ENCODE data around the gene SV2C.

Gene SV2C

GRCh38 chr5:76091351-76091750 is 8.2 kb downstream of the SV2C start:
- no peak for DNase-seq
- Histone ChIP-seq H3K27me3 (replicated peaks) (peaks cover 4% of the 10 kb centered on the region), H3K4me3 (ENCODE audit: low read depth, low read length) (no peak overlapping the region), H3K36me3 (replicated peaks) (no peaks in the 10 kb centered on the region), H3K27ac (no peak overlapping the region)
- in situ Hi-C loops (cut with HindIII; ENCODE audit: low pct_ligation_motif_present, low sequenced_read_pairs), result no loop called here
- TF ChIP-seq CTCF (IDR thresholded peaks at IDR 0.05; ENCODE audit: low read depth, low read length, missing control alignments), result no peak

GRCh38 chr5:76099286-76099702 is 16.1 kb downstream of the SV2C start:
- H3K36me3 ChIP-seq (replicated peaks), result no peaks in the 10 kb centered on the region
- no peak overlapping the region for H3K4me3 ChIP-seq (ENCODE audit: low read depth, low read length)
- TF ChIP-seq CTCF (IDR thresholded peaks at IDR 0.05; ENCODE audit: low read depth, low read length, missing control alignments), result no peak
- in situ Hi-C loops (cut with HindIII; ENCODE audit: low pct_ligation_motif_present, low sequenced_read_pairs), result no loop called here
- H3K27ac ChIP-seq, result no peak overlapping the region
- no peaks in the 10 kb centered on the region for H3K27me3 ChIP-seq (replicated peaks)
- DNase-seq, result no peak

GRCh38 chr5:76099756-76100155 is 16.6 kb downstream of the SV2C start:
- DNase-seq, result no peak
- Histone ChIP-seq H3K27ac (no peak overlapping the region), H3K4me3 (ENCODE audit: low read depth, low read length) (no peak overlapping the region), H3K27me3 (replicated peaks) (no peaks in the 10 kb centered on the region), H3K36me3 (replicated peaks) (no peaks in the 10 kb centered on the region)
- in situ Hi-C loops (cut with HindIII; ENCODE audit: low pct_ligation_motif_present, low sequenced_read_pairs), result no loop called here
- no peak for TF ChIP-seq CTCF (IDR thresholded peaks at IDR 0.05; ENCODE audit: low read depth, low read length, missing control alignments)

GRCh38 chr5:76104027-76104426 is 20.8 kb downstream of the SV2C start:
- no peak overlapping the region for H3K27ac ChIP-seq
- no peaks in the 10 kb centered on the region for H3K36me3 ChIP-seq (replicated peaks)
- H3K4me3 ChIP-seq (ENCODE audit: low read depth, low read length), result no peak overlapping the region
- peak; percentile 17 for DNase-seq
- H3K27me3 ChIP-seq (replicated peaks), result no peaks in the 10 kb centered on the region
- in situ Hi-C loops (cut with HindIII; ENCODE audit: low pct_ligation_motif_present, low sequenced_read_pairs), result no loop called here
- no peak for TF ChIP-seq CTCF (IDR thresholded peaks at IDR 0.05; ENCODE audit: low read depth, low read length, missing control alignments)

- in situ Hi-C loops (cut with HindIII; ENCODE audit: low pct_ligation_motif_present, low sequenced_read_pairs), result no loop called here
These were observed 23.0 kb downstream of the SV2C start for GRCh38 chr5:76106149-76106548.

More at GRCh38 chr5:76106149-76106548, 23.0 kb downstream of the SV2C start:
- no peak for TF ChIP-seq CTCF (IDR thresholded peaks at IDR 0.05; ENCODE audit: low read depth, low read length, missing control alignments)
- no peaks in the 10 kb centered on the region for H3K36me3 ChIP-seq (replicated peaks)
- H3K27ac ChIP-seq, result no peak overlapping the region
- no peak for DNase-seq
- no peak overlapping the region for H3K4me3 ChIP-seq (ENCODE audit: low read depth, low read length)
- no peaks in the 10 kb centered on the region for H3K27me3 ChIP-seq (replicated peaks)

All from brain microvascular endothelial cell (primary cell).